Fibroblast of pulmonary artery (primary cell): ENCODE results near the gene USP9X.

ENCODE experiments used
- DNase-seq: peaks from one replicate; pipeline ENCODE4 v3.0.0-alpha.2; 2010; ENCODE audit warnings: low read depth
- H3K4me3 ChIP-seq: replicated peaks from 2 replicates; pipeline ENCODE4 v1.5.1; 2011; ENCODE audit warnings: low read depth, mild to moderate bottlenecking, control low read depth, low read length, moderate library complexity
- CTCF ChIP-seq: IDR thresholded peaks from 2 replicates; pipeline ENCODE4 v1.5.1; 2011; ENCODE audit warnings: mild to moderate bottlenecking, control low read depth, low read length, inconsistent platforms; ENCODE audit errors: missing control alignments

Gene USP9X

GRCh38 chrX:41086627-41086932, 1.3 kb downstream of the USP9X start:
- H3K4me3 ChIP-seq: peak overlapping the region; percentile 79
- TF ChIP-seq CTCF: no peak
- no peak for DNase-seq

- no peak for DNase-seq
- TF ChIP-seq CTCF: no peak
Measured at GRCh38 chrX:41087201-41087600, 2.0 kb downstream of the USP9X start.

GRCh38 chrX:41090568-41091238, 5.5 kb downstream of the USP9X start:
- H3K4me3 ChIP-seq: peak overlapping the region; percentile 14
- TF ChIP-seq CTCF: no peak
- no peak for DNase-seq

More at GRCh38 chrX:41087201-41087600, 2.0 kb downstream of the USP9X start:
- H3K4me3 ChIP-seq: peak overlapping the region; percentile 79

- TF ChIP-seq CTCF: no peak
- no peak for DNase-seq
Measured at GRCh38 chrX:41092776-41093175, 7.5 kb downstream of the USP9X start.

GRCh38 chrX:41095174-41095573, 9.9 kb downstream of the USP9X start:
- no peak for DNase-seq
- H3K4me3 ChIP-seq: no peak overlapping the region
- TF ChIP-seq CTCF: no peak

More at GRCh38 chrX:41092776-41093175, 7.5 kb downstream of the USP9X start:
- no peak overlapping the region for H3K4me3 ChIP-seq

GRCh38 chrX:41095908-41096307, 10.7 kb downstream of the USP9X start:
- H3K4me3 ChIP-seq: no peak overlapping the region
- no peak for TF ChIP-seq CTCF
- no peak for DNase-seq

- DNase-seq: no peak
- no peak overlapping the region for H3K4me3 ChIP-seq
- TF ChIP-seq CTCF: no peak
Measured at GRCh38 chrX:41096339-41096955, 11.2 kb downstream of the USP9X start.
